ENCODE data around the gene OR2G2.

The OR2G2 gene, protein sequence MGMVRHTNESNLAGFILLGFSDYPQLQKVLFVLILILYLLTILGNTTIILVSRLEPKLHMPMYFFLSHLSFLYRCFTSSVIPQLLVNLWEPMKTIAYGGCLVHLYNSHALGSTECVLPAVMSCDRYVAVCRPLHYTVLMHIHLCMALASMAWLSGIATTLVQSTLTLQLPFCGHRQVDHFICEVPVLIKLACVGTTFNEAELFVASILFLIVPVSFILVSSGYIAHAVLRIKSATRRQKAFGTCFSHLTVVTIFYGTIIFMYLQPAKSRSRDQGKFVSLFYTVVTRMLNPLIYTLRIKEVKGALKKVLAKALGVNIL

DNA sequence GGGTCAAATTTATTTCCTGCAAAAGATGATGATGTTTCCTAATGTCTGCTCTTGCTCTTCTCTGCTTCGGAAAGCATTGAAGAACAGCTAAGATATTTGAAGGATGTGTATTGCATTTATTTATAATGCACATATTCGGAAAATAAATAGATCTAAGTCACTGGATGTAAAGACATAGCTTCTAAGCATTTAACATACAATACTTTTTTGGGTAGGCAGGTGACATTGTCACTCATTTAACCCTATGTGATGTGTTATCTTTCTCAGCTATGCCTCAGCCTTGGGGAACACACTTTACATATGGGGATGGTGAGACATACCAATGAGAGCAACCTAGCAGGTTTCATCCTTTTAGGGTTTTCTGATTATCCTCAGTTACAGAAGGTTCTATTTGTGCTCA, at the start of gene OR2G2:
TSS of gene OR2G2 (plus strand) at position 301 of the 400 bp plus-strand sequence. CDS start at position 301, 0 bp downstream.
- DNase-seq, result no peak

DNA sequence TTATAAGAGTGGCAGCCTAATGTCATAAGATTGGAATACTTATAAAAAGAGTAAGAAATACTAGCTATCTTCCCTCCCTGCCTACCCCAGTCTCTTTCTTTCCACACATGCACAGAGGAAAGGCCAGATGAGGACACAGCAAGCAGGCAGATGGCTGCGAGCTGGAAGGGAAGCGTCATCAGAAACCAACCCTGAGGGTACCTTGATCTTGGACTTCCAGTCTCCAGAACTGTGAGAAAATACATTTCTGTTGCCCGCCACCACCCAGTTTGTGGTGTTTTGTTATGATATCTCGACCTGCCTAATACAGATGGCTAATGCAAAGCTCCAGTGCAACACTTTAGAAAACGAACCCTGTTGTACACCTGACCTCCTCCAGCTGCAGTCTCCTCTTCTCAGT, 49.6 kb upstream of the OR2G2 start:
- DNase-seq, result no peak

DNA sequence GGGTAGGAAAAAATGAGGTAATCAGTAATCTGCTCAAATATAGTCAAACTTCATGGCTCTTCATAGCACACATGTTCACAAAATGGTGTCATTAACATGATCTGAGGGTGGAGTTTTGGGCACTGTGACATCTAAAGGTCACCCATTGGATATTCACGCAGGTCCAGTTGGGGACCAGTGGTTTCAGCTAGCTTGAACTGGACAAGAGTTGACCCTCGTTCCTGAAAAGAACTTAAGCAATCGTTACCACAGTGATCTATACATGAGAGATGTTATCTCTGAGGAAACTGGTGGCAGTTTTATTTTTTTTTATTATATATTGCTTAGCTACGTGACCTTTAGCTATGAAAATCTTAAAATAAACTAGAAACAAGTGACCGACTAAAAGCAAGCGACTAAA, 48.9 kb upstream of the OR2G2 start:
- no peak for DNase-seq

DNA sequence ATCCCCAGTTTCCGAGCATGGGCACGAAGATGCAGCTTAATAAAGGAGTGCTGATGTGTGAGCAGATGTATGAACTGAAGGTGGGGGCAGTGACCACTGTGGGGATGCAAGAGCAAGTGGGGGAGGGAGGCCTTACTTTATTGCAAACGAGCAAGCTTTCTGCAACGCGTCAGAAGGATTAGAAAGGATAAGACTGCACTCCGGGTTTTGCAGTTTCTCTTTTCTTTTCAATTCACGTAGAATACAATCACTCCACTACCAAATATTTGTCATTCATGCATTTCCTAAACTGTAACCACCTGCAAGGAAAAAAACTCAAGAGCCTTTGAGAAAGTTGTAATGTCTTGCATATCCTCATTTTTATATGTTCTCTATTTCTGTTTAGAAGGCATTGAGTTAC, 47.6 kb upstream of the OR2G2 start:
- no peak for DNase-seq

DNA sequence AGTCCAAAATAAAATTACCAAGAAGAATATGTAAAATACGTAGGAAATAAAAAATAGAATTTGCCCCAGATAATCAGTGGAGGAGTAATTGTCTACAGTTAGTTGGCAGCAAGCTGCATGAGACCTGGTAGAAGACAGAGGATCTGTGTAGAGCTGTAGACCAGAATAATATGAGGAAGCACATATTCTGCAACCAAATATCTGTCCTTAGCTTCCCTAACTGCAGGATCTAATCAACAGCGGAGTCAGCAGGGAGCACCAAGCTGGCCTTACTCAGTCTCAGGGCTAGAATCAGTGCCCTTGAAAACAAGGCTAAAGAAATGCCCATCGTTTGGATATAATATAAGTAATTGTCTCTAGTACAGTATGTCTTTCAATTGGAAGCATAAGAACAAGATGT, 45.3 kb upstream of the OR2G2 start:
- DNase-seq, result no peak

GRCh38 chr1:247548092-247548491, 40.1 kb upstream of the OR2G2 start:
- no peak for DNase-seq

DNA sequence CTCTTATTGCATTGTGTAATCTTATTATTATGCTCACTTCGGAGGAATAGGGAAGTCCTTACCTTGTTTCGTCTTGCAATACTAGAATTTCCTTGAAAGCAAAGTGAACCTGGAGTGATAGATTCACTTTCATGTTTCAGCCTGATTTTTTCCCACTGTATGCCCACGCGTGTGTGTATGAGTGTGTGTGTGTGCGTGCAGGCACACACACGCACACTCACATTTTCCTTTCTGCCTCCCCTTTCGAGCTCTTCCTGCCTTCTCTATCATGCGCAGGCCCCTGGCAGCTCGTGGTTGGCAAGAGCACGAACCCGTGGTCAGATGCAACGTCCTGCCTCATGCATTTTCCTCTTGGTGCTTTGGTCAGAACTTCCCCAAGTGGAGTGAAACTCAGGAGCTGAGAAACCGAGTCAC, 39.4 kb upstream of the OR2G2 start, which contains the start of gene GCSAML:
TSS of gene GCSAML (plus strand) at position 366 of the 414 bp plus-strand sequence. CDS start 58 bp downstream, outside the sequence.
- no peak for DNase-seq

DNA sequence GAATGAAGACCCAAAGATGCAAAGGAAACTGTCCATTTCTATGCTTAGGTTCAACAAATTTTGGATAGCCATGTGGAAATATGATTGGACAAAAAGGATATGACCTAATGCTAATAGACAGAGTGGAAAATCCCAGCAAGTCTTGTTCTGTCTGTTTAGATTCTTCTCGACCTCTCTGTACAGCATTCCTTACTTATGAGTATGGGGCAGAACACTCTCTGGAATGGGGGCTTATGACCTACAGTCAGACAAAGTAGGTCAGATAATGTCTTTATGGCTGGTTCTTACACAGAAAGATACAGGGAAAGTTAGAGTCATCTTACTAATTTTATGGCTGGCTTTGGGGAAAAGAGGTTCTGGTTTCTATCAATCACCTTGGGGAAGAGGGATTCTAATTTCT, 36.4 kb upstream of the OR2G2 start:
- DNase-seq, result no peak

DNA sequence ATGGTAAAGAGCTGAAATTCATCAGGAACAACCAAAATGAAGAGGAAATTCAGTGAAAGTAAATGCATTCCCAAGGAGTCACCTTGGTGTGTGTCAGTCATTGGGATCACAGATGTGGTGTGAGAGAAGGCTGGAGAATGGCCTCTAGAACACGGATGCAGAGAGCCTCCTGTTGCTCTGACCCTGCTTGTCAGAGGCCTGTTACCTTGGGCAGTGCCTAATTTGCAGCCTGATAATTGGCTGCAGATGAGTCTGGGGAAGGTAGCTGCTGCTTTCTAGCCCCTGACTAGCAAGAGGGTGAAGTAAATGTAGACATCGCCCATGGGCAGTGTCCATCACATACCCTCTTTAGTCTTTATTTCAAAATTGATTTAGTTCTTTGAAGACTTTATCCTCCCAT, 35.9 kb upstream of the OR2G2 start:
- DNase-seq, result no peak

- no peak for DNase-seq
These were observed 30.1 kb upstream of the OR2G2 start for GRCh38 chr1:247557926-247558674.

- no peak for DNase-seq
These were observed 26.4 kb upstream of the OR2G2 start for GRCh38 chr1:247561711-247562110.

DNA sequence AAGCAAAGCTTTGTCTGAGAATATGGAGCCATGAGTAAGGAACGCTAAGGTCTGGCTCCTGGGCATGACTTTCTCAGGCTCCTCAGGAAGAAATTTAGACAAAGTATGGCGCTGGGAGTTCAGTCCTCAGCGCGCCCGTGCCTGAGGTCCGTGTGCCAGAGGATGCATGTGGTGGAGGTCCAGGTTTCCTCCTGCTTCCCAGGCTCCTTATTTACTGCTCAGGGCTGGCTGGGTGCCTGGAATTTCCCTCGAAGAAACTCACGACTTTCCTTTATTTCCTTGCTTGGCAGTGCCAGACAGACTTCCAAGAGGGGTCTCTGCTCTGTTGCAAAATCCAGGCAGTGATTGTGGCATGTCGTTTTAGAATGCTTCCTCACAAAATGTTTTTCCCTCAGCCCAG, 26.0 kb upstream of the OR2G2 start:
- no peak for DNase-seq

DNA sequence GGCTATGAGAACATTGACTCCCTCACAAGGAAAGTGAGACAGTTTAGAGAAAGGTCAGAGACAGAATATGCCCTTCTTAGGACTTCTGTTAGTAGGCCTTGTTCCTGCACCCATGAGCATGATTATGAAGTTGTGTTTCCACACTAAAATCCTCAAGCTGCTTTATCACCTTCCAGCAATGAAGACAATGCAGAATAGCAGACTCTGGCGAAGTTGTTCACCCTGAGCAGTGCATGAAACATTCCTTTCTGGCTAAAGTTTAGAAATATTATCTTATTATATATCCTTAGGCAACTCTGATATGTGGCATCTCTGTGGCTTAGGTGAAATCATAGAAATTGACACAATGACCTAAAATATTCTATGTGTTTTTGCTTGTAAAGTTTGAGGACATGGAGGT, 13.9 kb upstream of the OR2G2 start:
- DNase-seq, result no peak

- no peak for DNase-seq
These were observed 13.5 kb upstream of the OR2G2 start for GRCh38 chr1:247574664-247575063.

- DNase-seq, result no peak
These were observed 11.6 kb upstream of the OR2G2 start for GRCh38 chr1:247576514-247576913.

- DNase-seq, result no peak
These were observed 9.2 kb upstream of the OR2G2 start for GRCh38 chr1:247578946-247579460.

- no peak for DNase-seq
These were observed 17.1 kb downstream of the OR2G2 start, which contains the start of gene OR2G3 for GRCh38 chr1:247605286-247605685. Gene OR2G3 (plus strand): TSS chr1:247605586. CDS start chr1:247605586, 0 bp downstream.

DNA sequence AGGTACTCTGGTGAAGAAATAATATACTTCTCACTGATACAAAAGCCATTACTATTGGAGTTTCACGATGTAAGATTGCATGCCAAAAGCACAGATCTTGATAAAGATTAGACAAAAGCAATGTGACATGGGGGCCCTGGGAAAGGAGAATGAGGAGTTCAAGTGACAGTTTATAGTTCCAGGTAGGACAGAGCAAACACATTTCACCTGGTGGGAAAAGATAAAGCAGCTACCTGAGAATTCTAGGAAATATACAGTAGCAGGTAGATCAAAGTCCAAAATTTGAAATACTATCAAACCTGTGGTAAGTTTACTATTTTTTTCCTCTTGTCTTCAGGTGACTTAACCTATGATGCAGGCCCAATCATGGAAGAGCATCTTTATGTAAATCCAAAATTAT, 25.2 kb downstream of the OR2G2 start:
- DNase-seq, result no peak

- no peak for DNase-seq
These were observed 26.5 kb downstream of the OR2G2 start for GRCh38 chr1:247614625-247615024.

DNA sequence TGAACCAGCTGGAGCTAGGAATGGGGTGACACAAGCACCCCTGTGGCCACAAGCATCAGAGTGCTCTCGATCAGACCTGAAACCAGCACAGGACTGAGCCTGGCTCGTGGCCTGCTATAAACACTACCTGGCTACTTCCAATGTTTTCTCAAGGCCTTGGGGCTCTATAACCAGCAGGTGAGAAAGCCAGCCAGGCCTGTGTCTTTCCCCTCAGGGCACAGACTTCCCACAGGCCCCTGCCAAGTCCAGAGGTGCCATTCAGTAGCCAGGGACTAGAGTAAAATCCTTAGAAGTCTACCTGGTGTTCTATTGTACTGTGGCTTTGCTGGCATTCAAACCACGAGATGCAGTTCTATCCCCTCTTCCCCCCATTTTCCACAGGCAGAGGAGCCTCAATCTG, 39.8 kb downstream of the OR2G2 start:
- DNase-seq, result no peak

GRCh38 chr1:247638011-247638410, 49.9 kb downstream of the OR2G2 start:
- no peak for DNase-seq

GRCh38 chr1:247638781-247639180, 50.6 kb downstream of the OR2G2 start:
- no peak for DNase-seq

All from nucleus accumbens (tissue), 56 donors.